HCT116 (cell line): ENCODE results near the gene DNM2. TPM values are rescaled to one million over a fixed set of nuclear protein-coding genes. Genes with fewer than 3 reads are reported as not detected.

ENCODE experiments used
- ATAC-seq: fragments of 200-7000 bp; cut with Tn5 transposase; 2 replicates; pipeline ENCODE4 v1.9.1; 2020; ENCODE audit warnings: mild to moderate bottlenecking, moderate library complexity
- BruUV-seq: library from RNA; stranded (reverse); fragments of 400-500 nt; replicated peaks from 2 replicates; lab custom pipeline; 2021; lab: Mats Ljungman, UMichigan
- CTCF ChIA-PET: fragments of 300-600 bp; sonication (Branson Sonifier 250); formaldehyde crosslinking; loops from one replicate; lab custom pipeline; 2021; ENCODE audit warnings: antibody characterized with exemption; lab: Charles Lee
- POLR2A ChIA-PET: fragments of 300-600, 350-600 bp; sonication (Branson Sonifier 250); formaldehyde crosslinking; loops from one replicate; lab custom pipeline; 2021; ENCODE audit warnings: antibody characterized with exemption; lab: Charles Lee
- RAD21 ChIA-PET, 2 experiments: fragments of 300-600 bp; sonication (Branson Sonifier 250); formaldehyde crosslinking; loops; one replicate each; lab custom pipeline; 2023; ENCODE audit warnings: low total read pairs in 2 of 2; ENCODE audit not compliant: uncharacterized antibody in 2 of 2, unreplicated experiment in 2 of 2, low non-redundant PET in 1 of 2; lab: Charles Lee
- DNase-seq: peaks from one replicate; pipeline ENCODE4 v3.0.0-alpha.2; 2010; ENCODE audit warnings: low read depth, low spot score
- H2AFZ ChIP-seq: fragments of 200-600 bp; shearing (Covaris generic), sonication (generic); 2 replicates; pipeline ENCODE4 v1.6.1; 2017; ENCODE audit warnings: low read depth, mixed run types, mixed read lengths, antibody characterized with exemption, low read length; ENCODE audit not compliant: poor library complexity, severe bottlenecking
- H3K27ac ChIP-seq: 2 replicates; pipeline ENCODE4 v1.5.1; 2012; ENCODE audit warnings: low read depth, low read length
- H3K27me3 ChIP-seq: fragments of 200-600 bp; sonication (generic); 2 replicates; pipeline ENCODE4 v1.6.1; 2016; ENCODE audit warnings: mixed run types, low read length, mixed read lengths; ENCODE audit not compliant: insufficient read depth
- H3K36me3 ChIP-seq, 2 experiments: fragments of 200-500 bp in 1 of 2; fragments of 200-600 bp in 1 of 2; sonication (Bioruptor generic) in 1 of 2; sonication (generic) in 1 of 2; 2 replicates each; pipeline versions ENCODE4 v1.5.1 to v1.6.1; 2014 to 2016; ENCODE audit warnings: low read length in 2 of 2, inconsistent platforms in 1 of 2, mixed read lengths in 1 of 2, mixed run types in 1 of 2; ENCODE audit not compliant: insufficient read depth in 2 of 2, control insufficient read depth in 1 of 2
- H3K4me1 ChIP-seq, 2 experiments: fragments of 200-600 bp in 1 of 2; sonication (generic) in 1 of 2; 2 replicates each; pipeline versions ENCODE4 v1.5.1 to v1.6.1; 2012 to 2017; ENCODE audit warnings: low read length in 2 of 2, inconsistent platforms in 1 of 2, mild to moderate bottlenecking in 1 of 2, mixed read lengths in 1 of 2, mixed run types in 1 of 2, moderate library complexity in 1 of 2; ENCODE audit not compliant: insufficient read depth in 2 of 2, control insufficient read depth in 1 of 2
- H3K4me2 ChIP-seq: fragments of 200-600 bp; sonication (generic); 2 replicates; pipeline ENCODE4 v1.6.1; 2017; ENCODE audit warnings: mixed run types, low read length, mixed read lengths
- H3K4me3 ChIP-seq, 2 experiments: fragments of 200-600 bp in 1 of 2; sonication (generic) in 1 of 2; replicated peaks in 1 of 2; 2 replicates each; pipeline ENCODE4 v1.5.1; 2011 to 2016; ENCODE audit warnings: low read length in 2 of 2, control low read depth in 1 of 2, low read depth in 1 of 2, mild to moderate bottlenecking in 1 of 2, mixed read lengths in 1 of 2, mixed run types in 1 of 2
- H3K79me2 ChIP-seq: fragments of 200-600 bp; sonication (generic); 2 replicates; pipeline ENCODE4 v1.6.1; 2017; ENCODE audit warnings: mild to moderate bottlenecking, mixed run types, low read length, moderate library complexity, mixed read lengths; ENCODE audit not compliant: insufficient read depth
- H3K9ac ChIP-seq: fragments of 200-600 bp; sonication (generic); 2 replicates; pipeline ENCODE4 v1.6.1; 2016; ENCODE audit warnings: low read length, mixed read lengths
- H3K9me2 ChIP-seq: fragments of 200-600 bp; sonication (generic), shearing (Covaris generic); 2 replicates; pipeline ENCODE4 v1.6.1; 2017; ENCODE audit warnings: mixed run types, mild to moderate bottlenecking, moderate library complexity; ENCODE audit not compliant: insufficient read depth
- H3K9me3 ChIP-seq, 2 experiments: fragments of 200-500 bp in 1 of 2; fragments of 200-600 bp in 1 of 2; sonication (Bioruptor generic) in 1 of 2; sonication (generic) in 1 of 2; 2 replicates each; pipeline ENCODE4 v1.6.1; 2014 to 2017; ENCODE audit warnings: low read length in 2 of 2, mixed read lengths in 2 of 2, inconsistent platforms in 1 of 2, low read depth in 1 of 2, mild to moderate bottlenecking in 1 of 2, mixed run types in 1 of 2, moderate library complexity in 1 of 2; ENCODE audit not compliant: control insufficient read depth in 1 of 2, insufficient read depth in 1 of 2
- H4K20me1 ChIP-seq: fragments of 200-600 bp; sonication (generic), shearing (Covaris generic); 2 replicates; pipeline ENCODE4 v1.6.1; 2017; ENCODE audit warnings: mixed run types, mild to moderate bottlenecking, moderate library complexity; ENCODE audit not compliant: insufficient read depth
- CBX3 ChIP-seq: IDR thresholded peaks from 2 replicates; pipeline ENCODE4 v1.6.1; 2012; ENCODE audit warnings: low read depth
- ELF1 ChIP-seq: IDR thresholded peaks from 2 replicates; pipeline ENCODE4 v1.6.1; 2012; ENCODE audit warnings: low read depth, borderline replicate concordance
- FOSL1 ChIP-seq: IDR thresholded peaks from 2 replicates; pipeline ENCODE4 v1.6.1; 2012; ENCODE audit warnings: low read depth
- POLR2A ChIP-seq: IDR thresholded peaks from 2 replicates; pipeline ENCODE4 v1.7.0; 2011; ENCODE audit warnings: borderline replicate concordance; ENCODE audit not compliant: insufficient read depth, insufficient read length; ENCODE audit errors: extremely low read depth
- POLR2AphosphoS5 ChIP-seq: IDR thresholded peaks from 2 replicates; pipeline ENCODE4 v1.6.1; 2011; ENCODE audit warnings: mild to moderate bottlenecking, low read depth, low read length, moderate library complexity
- SIN3A ChIP-seq: IDR thresholded peaks from 2 replicates; pipeline ENCODE4 v1.6.1; 2012; ENCODE audit warnings: low read depth
- intact Hi-C: fragments of 100-400 bp; cut with micrococcal nuclease; formaldehyde crosslinking; loops from 2 replicates; pipeline ENCODE4 v1.10.0; 2022
- total RNA-seq: library from RNA; stranded (reverse); gene quantifications from one replicate; pipeline ENCODE4 v1.2.1, GENCODE V29; 2021; ENCODE audit not compliant: unreplicated experiment
- TF ChIP-seq, protein P1 (sequence below): IDR thresholded peaks from 2 replicates; pipeline ENCODE4 v1.6.1; 2012
- TF ChIP-seq, protein P2 (sequence below): IDR thresholded peaks from 2 replicates; pipeline ENCODE4 v1.6.1; 2012

Gene DNM2
- total RNA-seq, 1 experiment from 2014 or later, result 183 TPM

DNA sequence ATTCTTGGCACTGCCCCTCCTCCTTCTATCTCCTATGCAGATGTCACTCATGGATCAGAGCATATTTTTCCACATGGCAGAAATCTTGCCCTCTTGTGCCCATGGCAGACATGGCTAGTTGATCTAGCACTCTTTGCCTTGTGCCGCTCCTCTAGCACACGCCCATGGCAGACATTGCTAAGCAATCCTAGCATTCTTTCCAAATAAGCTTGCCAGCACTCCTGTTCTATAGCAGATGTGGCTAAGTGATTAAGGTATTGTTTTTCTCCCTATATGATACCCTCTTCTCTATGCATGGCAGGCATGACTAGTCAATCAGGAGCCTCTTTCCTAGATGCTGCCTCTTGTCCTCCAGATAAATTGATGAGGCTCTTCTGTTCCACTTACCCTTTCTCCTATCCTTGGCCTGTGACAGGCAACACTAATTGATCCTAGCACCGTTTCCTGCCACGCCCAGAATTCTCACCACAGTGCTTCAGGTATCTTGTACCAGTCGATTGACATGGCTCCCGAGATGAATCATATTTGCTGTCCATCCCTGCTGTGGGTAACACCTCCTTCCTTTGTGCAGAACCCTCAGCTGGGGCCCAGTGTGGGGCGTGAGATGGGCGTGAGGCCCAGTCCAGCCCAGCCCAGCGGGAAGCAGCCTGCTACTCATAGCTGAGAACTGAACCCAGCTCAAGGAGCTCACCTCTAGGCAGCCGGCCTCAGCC lies 91.2 kb downstream of the DNM2 start (continued):
- TF ChIP-seq CBX3 (peak; percentile 71), POLR2AphosphoS5 (no peak)
- TF ChIP-seq, protein P1, sequence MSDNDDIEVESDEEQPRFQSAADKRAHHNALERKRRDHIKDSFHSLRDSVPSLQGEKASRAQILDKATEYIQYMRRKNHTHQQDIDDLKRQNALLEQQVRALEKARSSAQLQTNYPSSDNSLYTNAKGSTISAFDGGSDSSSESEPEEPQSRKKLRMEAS, result 0 out of 2 replicates have a peak, but pooled peaks have one; percentile 26

DNA sequence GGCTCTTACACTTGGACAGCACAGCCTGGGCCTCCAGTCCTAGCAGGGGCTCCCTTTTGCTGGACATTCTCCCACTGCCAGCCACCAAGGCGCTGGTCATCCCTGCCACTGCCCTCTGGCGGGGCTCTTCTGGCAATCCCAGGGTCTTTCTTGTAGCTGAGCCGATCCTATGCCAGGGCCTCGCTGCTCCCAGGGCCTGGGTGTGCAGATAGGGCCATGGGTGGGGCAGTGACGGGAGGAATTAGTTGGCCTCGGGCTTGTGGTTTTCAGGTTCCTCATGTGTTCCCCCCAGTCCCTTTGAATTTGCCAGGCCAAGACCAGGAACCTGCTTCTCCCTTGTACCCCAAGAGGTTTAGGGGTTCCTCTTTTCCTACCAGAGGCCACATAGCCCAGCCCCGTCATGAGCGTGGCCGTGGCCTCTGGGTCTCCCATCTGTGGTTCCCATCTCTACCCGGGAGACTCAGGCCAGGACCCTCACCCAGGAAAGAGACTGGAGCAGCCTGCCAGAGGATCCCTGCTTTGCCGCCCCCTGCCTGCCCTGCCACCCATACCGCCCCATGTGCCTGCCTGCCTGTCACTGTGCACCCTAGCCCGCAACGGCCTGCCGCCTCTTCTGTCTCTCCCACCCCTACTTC lies 91.9 kb downstream of the DNM2 start:
- Histone ChIP-seq H3K4me2 (peak overlapping the region; percentile 44), H3K9me3 (no peaks in the 10 kb centered on the region), H3K4me3 (no peak overlapping the region), H2AFZ (no peak overlapping the region), H4K20me1 (no peaks in the 10 kb centered on the region), H3K9ac (no peak overlapping the region; the same call in 1 of the 2 replicates), H3K4me1 (peaks cover 21 to 42% of the 10 kb centered on the region in 2 experiments), H3K9me2 (no peaks in the 10 kb centered on the region), H3K36me3 (peaks cover 3 to 15% of the 10 kb centered on the region in 2 experiments; a peak in 3 of 4 replicates), H3K27me3 (no peaks in the 10 kb centered on the region), H3K79me2 (no peaks in the 10 kb centered on the region), H3K27ac (peak overlapping the region; percentile 40)
- DNase-seq (no peak), ATAC-seq (no peak)
- ChIA-PET CTCF (interaction anchor here (1.4 kb wide), 1 partner anchor 26 kb away, joined by 3 read pairs; the partner anchor contains the start of gene TMED1), POLR2A (no interaction called here), RAD21 (no interaction called here)
- no peak for TF ChIP-seq FOSL1
- TF ChIP-seq ELF1, result no peak
- TF ChIP-seq, protein P2, sequence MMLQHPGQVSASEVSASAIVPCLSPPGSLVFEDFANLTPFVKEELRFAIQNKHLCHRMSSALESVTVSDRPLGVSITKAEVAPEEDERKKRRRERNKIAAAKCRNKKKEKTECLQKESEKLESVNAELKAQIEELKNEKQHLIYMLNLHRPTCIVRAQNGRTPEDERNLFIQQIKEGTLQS, result no peak
- peak; percentile 22; the same call in 1 of the 2 replicates for TF ChIP-seq SIN3A
- no peak for TF ChIP-seq POLR2A
- no TSS peak for BruUV-seq
- intact Hi-C loops, result no loop called here
